Motor neuron (in vitro differentiated cells): Measurements from ENCODE around the gene FRMD1. TPM values are rescaled to one million over a fixed set of nuclear protein-coding genes. Genes with fewer than 3 reads are reported as not detected.

ENCODE experiments used
- ATAC-seq, 8 experiments: fragments of 200-7000 bp; cut with Tn5 transposase; replicated peaks in 6 of 8; 2 replicates each; pipeline ENCODE4 v1.8.0; 2021; ENCODE audit warnings: mild to moderate bottlenecking in 8 of 8, moderate library complexity in 8 of 8
- H3K27ac ChIP-seq, 2 donors: fragments of 250-450 bp; sonication (Bioruptor Pico); 2 replicates each; pipeline ENCODE4 v1.9.0; 2021; ENCODE audit warnings: antibody characterized with exemption in 2 of 2, mild to moderate bottlenecking in 2 of 2, moderate library complexity in 1 of 2
- H3K4me1 ChIP-seq, 2 donors: fragments of 250-450 bp; sonication (Bioruptor Pico); replicated peaks in 1 of 2; 2 replicates each; pipeline ENCODE4 v1.6.1; 2021; ENCODE audit warnings: antibody characterized with exemption in 2 of 2, mild to moderate bottlenecking in 2 of 2, moderate library complexity in 1 of 2
- H3K4me3 ChIP-seq, 5 donors: fragments of 250-450 bp; sonication (Bioruptor Pico); 2 replicates each; pipeline ENCODE4 v1.9.0; 2021; ENCODE audit warnings: antibody characterized with exemption in 5 of 5, mild to moderate bottlenecking in 5 of 5, moderate library complexity in 4 of 5
- WGBS, 10 experiments: fragments of 450-650 bp; shearing (Covaris generic); methylation state at CpG; one replicate each; pipeline ENCODE4 v1.0.0; 2022; 5-methylcytosine and 5-hydroxymethylcytosine counted together
- in situ Hi-C, 9 experiments: fragments of 400-800 bp; cut with MboI; loops; one replicate each; pipeline ENCODE4 v1.15.0; 2021; ENCODE audit warnings: low sequenced_read_pairs in 9 of 9, low pct_unique_long_range_greater_than_20kb in 2 of 9; ENCODE audit not compliant: unreplicated experiment in 9 of 9
- total RNA-seq, 8 experiments: library from RNA; unstranded; fragments of 300-600 nt; gene quantifications; 2 replicates each; pipeline versions ENCODE4 v1.2.3 to v1.2.4, GENCODE V29; 2022

Gene FRMD1
- total RNA-seq, 8 experiments from 2014 or later: 0.11 to 1.0 (median 0.18) TPM; not detected in 1

GRCh38 chr6:168120390-168121302 lies 41.6 kb upstream of the FRMD1 start:
- in situ Hi-C loops: no loop called here
- peak in 1 of 8 experiments; percentile 30 for ATAC-seq
- WGBS, 10 experiments: 0 to 90% (median 66%) methylated on average over 1 to 9 of the region's 15 CpGs; no CpG with 5 or more reads in 3 of the 10 experiments
- Histone ChIP-seq H3K27ac (no peak overlapping the region), H3K4me1 (peaks cover 0 to 3% of the 10 kb centered on the region in 2 donors), H3K4me3 (no peak overlapping the region)

DNA sequence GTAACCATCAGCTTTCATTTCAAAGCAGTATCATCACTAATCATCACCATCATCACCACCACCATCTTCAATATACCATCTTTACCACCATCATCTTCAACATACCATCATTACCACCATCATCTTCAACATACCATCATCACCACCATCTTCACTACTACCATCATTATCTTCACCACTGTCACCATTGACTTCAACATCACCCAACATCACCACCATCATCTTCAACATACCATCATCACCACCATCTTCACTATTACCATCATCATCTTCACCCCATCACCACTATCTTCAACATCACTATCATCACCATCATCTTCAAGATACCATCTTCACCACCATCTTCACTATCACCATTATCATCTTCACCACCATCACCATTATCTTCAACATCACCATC lies 40.5 kb upstream of the FRMD1 start:
- in situ Hi-C loops: no loop called here
- Histone ChIP-seq H3K4me1 (peaks cover 0 to 3% of the 10 kb centered on the region in 2 donors), H3K27ac (no peak overlapping the region), H3K4me3 (no peak overlapping the region)
- no peak for ATAC-seq

- in situ Hi-C loops: no loop called here
- Histone ChIP-seq H3K4me3 (no peak overlapping the region), H3K27ac (no peak overlapping the region), H3K4me1 (peaks cover 0 to 3% of the 10 kb centered on the region in 2 donors)
- WGBS, 10 experiments: 0 to 90% (median 71%) methylated on average over 1 to 6 of the region's 7 CpGs; no CpG with 5 or more reads in 3 of the 10 experiments
- no peak for ATAC-seq
Measured at GRCh38 chr6:168118935-168119334, 39.9 kb upstream of the FRMD1 start.

- no peak overlapping the region for H3K27ac ChIP-seq
- in situ Hi-C loops: no loop called here
- WGBS, 10 experiments: 8 to 80% (median 39%) methylated on average over 1 to 4 of the region's 4 CpGs
- H3K4me3 ChIP-seq: no peak overlapping the region
- no peak for ATAC-seq
- peaks cover 0 to 3% of the 10 kb centered on the region in 2 donors for H3K4me1 ChIP-seq
Measured at GRCh38 chr6:168117942-168118341, 38.9 kb upstream of the FRMD1 start.

DNA sequence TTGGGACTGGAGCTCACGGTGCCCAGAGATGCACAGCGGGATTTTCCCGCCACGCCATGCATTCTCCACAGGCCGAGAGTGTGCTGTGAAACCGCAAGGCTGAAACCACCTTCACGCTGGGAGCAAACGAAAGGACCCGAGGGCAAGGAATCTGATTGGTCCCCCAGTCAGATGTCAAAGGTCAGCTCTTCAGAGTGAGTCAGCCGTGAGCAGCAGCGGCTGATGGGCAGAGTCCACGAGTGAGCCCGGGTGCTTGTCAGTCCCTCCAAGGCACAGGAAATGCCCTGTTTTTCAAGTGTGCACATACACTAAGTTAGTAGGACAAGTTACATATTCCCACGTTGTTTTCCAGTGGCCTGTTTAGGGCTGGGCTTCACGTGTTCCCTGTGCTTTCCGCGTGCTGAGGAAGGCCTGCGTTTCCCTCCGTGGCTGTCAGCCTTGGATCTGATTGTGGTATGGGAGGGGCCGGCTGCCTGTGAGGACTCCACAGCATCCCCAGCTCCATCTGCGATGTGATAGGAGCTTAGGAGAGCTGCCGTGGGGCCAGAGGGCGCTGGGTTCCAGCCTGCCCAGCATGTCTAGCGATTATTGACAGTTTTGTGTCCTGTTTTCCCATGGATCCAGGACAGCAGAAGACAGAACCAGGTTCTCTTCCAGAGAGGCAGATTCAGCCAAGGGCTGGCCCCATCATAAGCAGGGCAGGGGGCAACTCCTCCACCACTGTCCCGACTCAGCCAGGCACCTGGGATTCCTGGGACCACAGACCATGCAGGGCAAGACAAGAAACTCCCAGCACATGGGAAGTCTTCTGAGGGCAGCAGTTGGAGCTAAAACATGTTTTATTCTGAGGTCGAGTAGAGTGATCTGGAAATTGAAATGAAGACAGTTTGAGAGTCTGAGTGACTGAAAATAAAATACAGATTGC lies 38.2 kb upstream of the FRMD1 start:
- no peak overlapping the region for H3K27ac ChIP-seq
- no peak overlapping the region for H3K4me3 ChIP-seq
- no peak for ATAC-seq
- 0 to 92% (median 67%) methylated on average over 1 to 21 of the region's 26 CpGs; no CpG with 5 or more reads in 1 of the 10 experiments for WGBS, 10 experiments
- peaks cover 0 to 3% of the 10 kb centered on the region in 2 donors for H3K4me1 ChIP-seq
- in situ Hi-C loops: no loop called here

DNA sequence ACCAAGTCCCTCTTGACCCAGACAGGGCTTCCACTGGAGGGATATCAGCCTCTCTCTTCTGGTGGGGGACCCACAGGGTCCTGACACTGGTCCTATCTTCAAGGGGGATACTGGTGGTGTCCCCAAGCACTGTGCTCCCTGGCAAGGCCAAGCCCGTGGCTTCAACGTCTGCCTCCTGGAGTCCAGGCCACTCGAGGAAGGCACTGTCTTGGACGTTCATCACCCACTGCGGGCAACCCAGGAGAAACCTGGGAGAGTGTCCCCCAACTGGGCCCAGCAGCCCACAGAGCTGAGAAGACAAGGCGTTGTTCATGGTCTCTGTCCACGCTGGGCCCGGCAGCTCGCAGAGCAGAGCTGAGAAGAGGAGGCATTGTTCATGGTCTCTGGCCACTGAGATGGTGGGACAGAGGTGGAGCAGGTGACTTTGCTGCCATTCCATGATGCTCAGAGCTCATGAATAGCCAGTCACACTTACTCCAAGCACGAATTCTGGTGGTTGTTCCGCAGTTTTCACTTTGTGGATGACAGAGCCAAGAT lies 37.5 kb upstream of the FRMD1 start:
- Histone ChIP-seq H3K4me1 (peaks cover 0 to 3% of the 10 kb centered on the region in 2 donors), H3K27ac (no peak overlapping the region), H3K4me3 (no peak overlapping the region)
- ATAC-seq: no peak
- in situ Hi-C loops: no loop called here
- WGBS, 10 experiments: 60 to 100% (median 80%) methylated on average over 1 to 7 of the region's 11 CpGs; no CpG with 5 or more reads in 3 of the 10 experiments

DNA sequence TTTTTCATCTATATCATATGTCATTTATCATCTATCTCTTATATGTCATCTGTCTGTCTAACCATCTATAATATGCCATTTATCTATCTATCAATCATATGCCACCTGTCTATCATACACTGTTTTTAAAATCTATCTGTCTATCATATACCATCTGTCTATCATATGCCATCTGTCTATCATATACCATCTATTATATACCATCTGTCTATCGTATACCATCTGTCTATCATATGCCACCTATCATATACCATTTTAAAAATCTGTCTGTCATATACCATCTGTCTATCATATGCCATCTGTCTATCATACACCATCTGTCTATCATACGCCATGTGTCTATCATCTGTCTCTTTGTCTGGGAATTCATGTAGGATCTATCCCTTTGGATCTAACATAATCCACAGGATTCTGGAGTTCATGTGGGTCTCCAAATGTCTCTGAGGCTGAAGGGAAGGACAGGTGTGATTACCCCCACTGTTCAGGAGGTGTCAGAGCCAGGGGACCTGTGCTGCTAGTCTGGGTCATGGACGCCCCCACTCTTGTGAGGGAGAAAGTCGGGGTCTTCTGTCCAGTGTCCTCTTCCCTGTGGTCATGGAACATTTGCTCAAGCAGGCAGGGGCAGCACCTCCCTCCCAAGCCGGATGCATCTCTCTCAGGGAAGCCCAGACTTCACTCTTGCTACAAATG lies 36.9 kb upstream of the FRMD1 start:
- Histone ChIP-seq H3K27ac (no peak overlapping the region), H3K4me1 (peaks cover 0 to 3% of the 10 kb centered on the region in 2 donors), H3K4me3 (no peak overlapping the region)
- in situ Hi-C loops: no loop called here
- no peak for ATAC-seq
- 38 to 100% (median 80%) methylated on average over 2 to 5 of the region's 5 CpGs; no CpG with 5 or more reads in 1 of the 10 experiments for WGBS, 10 experiments

- 27 to 100% (median 87%) methylated on average over 1 to 8 of the region's 8 CpGs; no CpG with 5 or more reads in 1 of the 10 experiments for WGBS, 10 experiments
- in situ Hi-C loops: no loop called here
- Histone ChIP-seq H3K4me3 (no peak overlapping the region), H3K4me1 (peaks cover 0 to 2% of the 10 kb centered on the region in 2 donors), H3K27ac (no peak overlapping the region)
- no peak for ATAC-seq
Measured at GRCh38 chr6:168113226-168113625, 34.2 kb upstream of the FRMD1 start.

GRCh38 chr6:168111911-168112310 lies 32.9 kb upstream of the FRMD1 start:
- ATAC-seq: no peak
- Histone ChIP-seq H3K4me1 (no peaks in the 10 kb centered on the region), H3K4me3 (no peak overlapping the region), H3K27ac (no peak overlapping the region)
- in situ Hi-C loops: no loop called here
- 0 to 88% (median 74%) methylated on average over 1 to 5 of the region's 6 CpGs; no CpG with 5 or more reads in 5 of the 10 experiments for WGBS, 10 experiments

- Histone ChIP-seq H3K4me1 (no peaks in the 10 kb centered on the region), H3K27ac (no peak overlapping the region), H3K4me3 (no peak overlapping the region)
- in situ Hi-C loops: no loop called here
- 17 to 93% (median 58%) methylated on average over 2 to 3 of the region's 3 CpGs; no CpG with 5 or more reads in 2 of the 10 experiments for WGBS, 10 experiments
- ATAC-seq: no peak
Measured at GRCh38 chr6:168110437-168110836, 31.4 kb upstream of the FRMD1 start.

GRCh38 chr6:168109171-168109570 lies 30.2 kb upstream of the FRMD1 start:
- Histone ChIP-seq H3K4me3 (no peak overlapping the region), H3K4me1 (no peaks in the 10 kb centered on the region), H3K27ac (no peak overlapping the region)
- 80 to 96% (median 89%) methylated on average over 1 to 10 of the region's 12 CpGs; no CpG with 5 or more reads in 4 of the 10 experiments for WGBS, 10 experiments
- ATAC-seq: no peak
- in situ Hi-C loops: no loop called here

DNA sequence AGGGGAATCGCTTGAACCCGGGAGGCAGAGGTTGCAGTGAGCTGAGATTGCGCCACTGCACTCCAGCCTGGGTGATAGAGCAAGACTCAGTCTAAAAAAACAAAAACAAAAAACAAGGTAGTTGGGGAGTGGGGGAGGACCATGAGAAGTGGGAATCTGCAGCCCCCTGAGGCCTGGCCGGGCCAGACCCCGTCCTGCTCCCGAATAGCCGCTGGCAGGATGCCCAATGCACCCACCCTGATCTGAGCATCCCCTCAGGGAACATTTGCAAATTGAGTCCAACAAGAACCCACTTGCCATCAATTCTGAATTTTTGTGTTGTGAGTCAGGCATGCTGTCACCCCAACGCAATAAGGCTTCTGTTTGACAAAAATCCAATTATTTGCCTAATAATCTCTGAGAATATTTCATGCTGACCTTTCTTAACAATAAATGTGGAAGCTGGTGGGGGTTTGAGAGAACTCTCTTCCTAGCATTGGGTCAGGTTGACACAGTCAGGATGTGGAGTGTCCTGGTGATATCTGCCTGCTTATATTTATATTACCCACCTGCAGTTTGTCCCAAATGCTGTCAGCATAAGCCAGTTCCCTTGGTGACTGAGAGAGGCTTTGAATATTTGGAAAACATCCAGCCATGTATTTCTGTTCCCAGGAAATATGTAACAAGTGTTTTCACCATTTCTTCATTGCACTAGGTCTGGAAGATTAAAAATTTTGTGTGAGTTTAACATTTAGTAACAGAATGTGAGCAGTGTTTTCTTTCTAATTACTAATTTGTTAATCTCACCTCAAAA lies 28.4 kb upstream of the FRMD1 start:
- 0 to 86% (median 67%) methylated on average over 1 to 7 of the region's 8 CpGs; no CpG with 5 or more reads in 6 of the 10 experiments for WGBS, 10 experiments
- in situ Hi-C loops: no loop called here
- no peaks in the 10 kb centered on the region for H3K4me1 ChIP-seq
- ATAC-seq: peak in 1 of 8 experiments; percentile 10
- no peak overlapping the region for H3K27ac ChIP-seq
- no peak overlapping the region for H3K4me3 ChIP-seq
